Endothelial cell of umbilical vein (primary cell): ENCODE measurements around the gene FBN3. TPM values are rescaled to one million over a fixed set of nuclear protein-coding genes. Genes with fewer than 3 reads are reported as not detected.

Source experiments
- BruUV-seq: library from RNA; stranded (reverse); fragments of 400-500 nt; replicated peaks from 2 replicates; lab custom pipeline; 2021; lab: Mats Ljungman, UMichigan
- CTCF ChIA-PET: fragments of 300-600, 350-600 bp; sonication (Branson Sonifier 250); formaldehyde crosslinking; loops from one replicate; lab custom pipeline; 2021; ENCODE audit warnings: antibody characterized with exemption, inconsistent platforms; lab: Charles Lee
- POLR2A ChIA-PET: fragments of 300-600, 350-600 bp; sonication (Branson Sonifier 250); formaldehyde crosslinking; loops from one replicate; lab custom pipeline; 2021; ENCODE audit warnings: antibody characterized with exemption, inconsistent platforms; lab: Charles Lee
- DNase-seq: peaks from one replicate; pipeline ENCODE4 v3.0.0-alpha.2; 2011; ENCODE audit warnings: low read depth, low spot score
- FAIRE-seq: peaks from 2 replicates; lab custom pipeline; 2011; peaks lifted over from hg19 to GRCh38; lab: Jason Lieb, UNC
- H2AFZ ChIP-seq: 2 replicates; pipeline ENCODE4 v1.6.0; 2012; ENCODE audit warnings: low read depth, low read length, control low read depth, inconsistent platforms
- H3K27ac ChIP-seq: 2 replicates; pipeline ENCODE4 v1.5.1; 2011; ENCODE audit warnings: low read depth, mild to moderate bottlenecking, control low read depth, low read length, moderate library complexity; ENCODE audit not compliant: insufficient read depth
- H3K27me3 ChIP-seq, 2 experiments: 2 replicates each; pipeline versions ENCODE4 v1.6.0 to v1.6.1; 2011; ENCODE audit warnings: low read length in 2 of 2, mixed read lengths in 1 of 2; ENCODE audit not compliant: control insufficient read depth in 2 of 2, insufficient read depth in 2 of 2
- H3K36me3 ChIP-seq, 2 experiments: 2 replicates in 1 of 2; 3 replicates in 1 of 2; pipeline ENCODE4 v1.5.1; 2011; ENCODE audit warnings: low read length in 2 of 2, mild to moderate bottlenecking in 1 of 2, moderate library complexity in 1 of 2; ENCODE audit not compliant: control insufficient read depth in 2 of 2, insufficient read depth in 2 of 2; ENCODE audit errors: extremely low read depth in 1 of 2
- H3K4me1 ChIP-seq: 3 replicates; pipeline ENCODE4 v1.5.1; 2011; ENCODE audit warnings: mild to moderate bottlenecking, low read length; ENCODE audit not compliant: control insufficient read depth, insufficient read depth; ENCODE audit errors: extremely low read depth
- H3K4me2 ChIP-seq: 2 replicates; pipeline ENCODE4 v1.6.1; 2011; ENCODE audit warnings: low read length, control low read depth, mixed read lengths; ENCODE audit not compliant: insufficient read depth
- H3K4me3 ChIP-seq, 3 experiments: fragments of 200-600 bp in 1 of 3; sonication (generic), shearing (Covaris generic) in 1 of 3; replicated peaks in 1 of 3; 2 replicates each; pipeline ENCODE4 v1.5.1; 2011 to 2016; ENCODE audit warnings: control low read depth in 3 of 3, low read length in 3 of 3, mild to moderate bottlenecking in 2 of 3, inconsistent platforms in 1 of 3, low read depth in 1 of 3, moderate library complexity in 1 of 3; ENCODE audit not compliant: insufficient read depth in 1 of 3
- H3K79me2 ChIP-seq: 2 replicates; pipeline ENCODE4 v1.6.0; 2012; ENCODE audit warnings: low read length, inconsistent platforms; ENCODE audit not compliant: control insufficient read depth, insufficient read depth
- H3K9ac ChIP-seq: replicated peaks from 2 replicates; pipeline ENCODE3; 2011; ENCODE audit warnings: low read length, control low read depth; ENCODE audit not compliant: insufficient read depth; ENCODE audit errors: extremely low read depth
- H3K9me1 ChIP-seq: replicated peaks from 3 replicates; pipeline ENCODE4 v1.6.0; 2011; ENCODE audit warnings: mild to moderate bottlenecking, low read length; ENCODE audit not compliant: control insufficient read depth, insufficient read depth; ENCODE audit errors: extremely low read depth
- H3K9me3 ChIP-seq: replicated peaks from 2 replicates; pipeline ENCODE4 v1.5.1; 2012; ENCODE audit warnings: low read length, inconsistent platforms; ENCODE audit not compliant: control insufficient read depth, insufficient read depth
- H4K20me1 ChIP-seq: replicated peaks from 2 replicates; pipeline ENCODE3; 2011; ENCODE audit warnings: mild to moderate bottlenecking, low read length; ENCODE audit not compliant: control insufficient read depth, insufficient read depth; ENCODE audit errors: extremely low read depth
- EZH2 ChIP-seq: IDR thresholded peaks from 2 replicates; pipeline ENCODE4 v1.6.1; 2012; ENCODE audit warnings: borderline replicate concordance, low read depth, mild to moderate bottlenecking, moderate library complexity, low read length, inconsistent platforms; ENCODE audit not compliant: severe bottlenecking
- FOS ChIP-seq: IDR thresholded peaks from 2 replicates; pipeline ENCODE4 v1.6.1; 2011; ENCODE audit warnings: mild to moderate bottlenecking, low read length, moderate library complexity, borderline replicate concordance; ENCODE audit not compliant: insufficient read depth
- GATA2 ChIP-seq: IDR thresholded peaks from 2 replicates; pipeline ENCODE4 v1.7.0; 2011; ENCODE audit warnings: low read depth, mild to moderate bottlenecking, moderate library complexity, mixed read lengths, low read length; ENCODE audit not compliant: insufficient read length, insufficient read depth
- JUN ChIP-seq: IDR thresholded peaks from 2 replicates; pipeline ENCODE4 v1.6.1; 2011; ENCODE audit warnings: borderline replicate concordance, low read depth; ENCODE audit not compliant: insufficient read length, insufficient read depth
- MYC ChIP-seq: IDR thresholded peaks from one replicate; pipeline ENCODE4 v1.6.1; 2011; ENCODE audit warnings: mild to moderate bottlenecking, low read depth, low read length
- POLR2A ChIP-seq: IDR thresholded peaks from 2 replicates; pipeline ENCODE4 v1.6.1; 2012; ENCODE audit warnings: low read depth, mild to moderate bottlenecking, control low read depth, low read length
- POLR2AphosphoS5 ChIP-seq: IDR thresholded peaks from 2 replicates; pipeline ENCODE4 v1.6.1; 2012; ENCODE audit warnings: low read depth, mild to moderate bottlenecking, control low read depth, low read length, moderate library complexity; ENCODE audit not compliant: insufficient read depth
- dilution Hi-C: fragments of 300-500 bp; cut with MboI; formaldehyde crosslinking; loops from one replicate; pipeline ENCODE4 v1.15.0; 2019; ENCODE audit warnings: low sequenced_read_pairs; ENCODE audit not compliant: extremely low pct_ligation_motif_present
- intact Hi-C: fragments of 100-400 bp; cut with micrococcal nuclease; formaldehyde crosslinking; loops from one replicate; pipeline ENCODE4 v1.10.0; 2022
- polyA plus RNA-seq, 4 experiments: library from polyadenylated mRNA; depleted of rRNA in 3 of 4; stranded (reverse) in 3 of 4; unstranded in 1 of 4; fragments of >200 nt; gene quantifications; 2 replicates each; pipeline versions ENCODE4 v1.2.1 to v1.2.3, GENCODE V29; 2011 to 2012; ENCODE audit warnings: missing spikeins in 1 of 4
- total RNA-seq: library from RNA; stranded (reverse); gene quantifications from 2 replicates; pipeline ENCODE4 v1.2.3, GENCODE V29; 2021
- TF ChIP-seq, protein P1 (sequence below): IDR thresholded peaks from 2 replicates; pipeline ENCODE4 v1.6.1; 2011; ENCODE audit not compliant: insufficient read depth, insufficient read length
- TF ChIP-seq, protein P2 (sequence below), 2 donors: IDR thresholded peaks; 1 replicate in 1 of 2; 2 replicates in 1 of 2; pipeline ENCODE4 v1.5.1; 2011; ENCODE audit warnings: low read length in 2 of 2, mild to moderate bottlenecking in 2 of 2, moderate library complexity in 2 of 2, control low read depth in 1 of 2, inconsistent platforms in 1 of 2, low read depth in 1 of 2; ENCODE audit not compliant: insufficient read depth in 1 of 2; ENCODE audit errors: extremely low read depth in 1 of 2

The FBN3 gene
- total and polyA plus RNA-seq, 2 donors (not counting 3 experiments of a cell fraction or from before 2014, with no cell fraction given) = not detected

DNA sequence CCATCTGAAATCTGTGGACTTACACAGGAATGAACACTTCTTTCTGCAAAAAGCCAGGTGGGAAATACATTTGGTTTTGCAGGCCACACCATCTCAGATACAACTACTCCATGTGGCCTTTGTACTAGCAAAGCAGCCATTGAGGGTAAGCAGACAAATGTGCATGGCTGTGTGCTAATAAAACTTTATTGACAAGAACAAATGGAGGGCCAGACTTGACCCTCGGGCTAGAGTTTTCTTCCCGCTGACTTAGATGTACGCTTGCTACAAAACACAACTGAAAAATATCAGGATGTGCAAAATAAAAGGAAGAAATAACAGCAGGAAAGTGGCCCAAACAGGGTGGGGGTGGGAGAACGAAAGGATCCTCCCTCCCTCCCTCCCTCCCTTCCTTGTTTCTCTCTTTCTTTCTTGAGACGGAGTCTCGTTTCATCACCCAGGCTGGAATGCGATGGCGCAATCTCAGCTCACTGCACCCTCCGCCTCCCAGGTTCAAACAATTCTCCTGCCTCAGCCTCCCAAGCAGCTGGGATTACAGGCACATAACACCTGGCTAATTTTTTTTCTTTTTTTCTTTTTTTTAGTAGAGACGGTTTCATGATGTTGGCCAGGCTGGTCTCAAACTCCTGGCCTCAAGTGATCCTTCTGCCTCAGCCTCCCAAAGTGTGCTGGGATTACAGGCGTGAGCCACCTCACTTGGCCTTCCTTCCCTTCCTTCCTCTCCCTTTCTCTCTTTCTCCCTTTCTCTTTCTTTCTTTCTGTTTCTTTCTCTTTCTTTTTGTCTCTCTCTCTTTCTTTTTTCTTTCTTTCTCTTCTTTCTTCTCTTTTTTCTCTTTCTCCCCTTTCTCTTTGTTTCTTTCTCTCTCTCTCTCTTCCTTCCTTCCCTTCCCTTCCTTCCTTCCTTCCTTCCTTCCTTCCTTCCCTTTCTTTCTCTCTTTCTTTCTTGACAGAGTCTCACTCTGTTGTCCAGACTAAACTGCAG is 67.5 kb downstream of the FBN3 start:
- CTCF ChIA-PET = no interaction called here
- Histone ChIP-seq H3K36me3 (no peaks in the 10 kb centered on the region), H3K4me2 (no peak overlapping the region), H3K27me3 (no peaks in the 10 kb centered on the region), H3K9me1 (no peaks in the 10 kb centered on the region), H4K20me1 (no peaks in the 10 kb centered on the region), H3K27ac (no peak overlapping the region), H3K4me3 (no peak overlapping the region), H3K79me2 (no peaks in the 10 kb centered on the region), H3K9ac (no peak overlapping the region), H2AFZ (no peak overlapping the region), H3K9me3 (no peaks in the 10 kb centered on the region), H3K4me1 (no peaks in the 10 kb centered on the region)
- intact Hi-C loops = no loop called here
- POLR2A ChIA-PET = no interaction called here
- FAIRE-seq (no peak), DNase-seq (no peak)
- TF ChIP-seq GATA2 = no peak
- TF ChIP-seq, protein P1, sequence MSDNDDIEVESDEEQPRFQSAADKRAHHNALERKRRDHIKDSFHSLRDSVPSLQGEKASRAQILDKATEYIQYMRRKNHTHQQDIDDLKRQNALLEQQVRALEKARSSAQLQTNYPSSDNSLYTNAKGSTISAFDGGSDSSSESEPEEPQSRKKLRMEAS = no peak
- TF ChIP-seq FOS = no peak
- no peak for TF ChIP-seq MYC
- no peak for TF ChIP-seq POLR2A
- no peak for TF ChIP-seq POLR2AphosphoS5
- TF ChIP-seq, protein P2, sequence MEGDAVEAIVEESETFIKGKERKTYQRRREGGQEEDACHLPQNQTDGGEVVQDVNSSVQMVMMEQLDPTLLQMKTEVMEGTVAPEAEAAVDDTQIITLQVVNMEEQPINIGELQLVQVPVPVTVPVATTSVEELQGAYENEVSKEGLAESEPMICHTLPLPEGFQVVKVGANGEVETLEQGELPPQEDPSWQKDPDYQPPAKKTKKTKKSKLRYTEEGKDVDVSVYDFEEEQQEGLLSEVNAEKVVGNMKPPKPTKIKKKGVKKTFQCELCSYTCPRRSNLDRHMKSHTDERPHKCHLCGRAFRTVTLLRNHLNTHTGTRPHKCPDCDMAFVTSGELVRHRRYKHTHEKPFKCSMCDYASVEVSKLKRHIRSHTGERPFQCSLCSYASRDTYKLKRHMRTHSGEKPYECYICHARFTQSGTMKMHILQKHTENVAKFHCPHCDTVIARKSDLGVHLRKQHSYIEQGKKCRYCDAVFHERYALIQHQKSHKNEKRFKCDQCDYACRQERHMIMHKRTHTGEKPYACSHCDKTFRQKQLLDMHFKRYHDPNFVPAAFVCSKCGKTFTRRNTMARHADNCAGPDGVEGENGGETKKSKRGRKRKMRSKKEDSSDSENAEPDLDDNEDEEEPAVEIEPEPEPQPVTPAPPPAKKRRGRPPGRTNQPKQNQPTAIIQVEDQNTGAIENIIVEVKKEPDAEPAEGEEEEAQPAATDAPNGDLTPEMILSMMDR (IDR thresholded peaks at IDR 0.05; ENCODE audit: extremely low read depth in 1 of 2, insufficient read depth in 1 of 2, low read depth in 1 of 2, low read length in 2 of 2) = no peak
- no peak for TF ChIP-seq JUN
- TF ChIP-seq EZH2 = no peak
- BruUV-seq = no TSS peak
- dilution Hi-C loops = no loop called here
